HEK293T (cell line): Measurements from ENCODE around the gene FCN3.

Experiments
- CTCF ChIA-PET: fragments of 350-600 bp; formaldehyde crosslinking; extraction: SDS; loops from one replicate; lab custom pipeline; 2021; ENCODE audit warnings: antibody characterized with exemption, inconsistent platforms; lab: Yijun Ruan, JAX
- POLR2A ChIA-PET: fragments of 350-600 bp; formaldehyde crosslinking; extraction: SDS; loops from one replicate; lab custom pipeline; 2020; ENCODE audit warnings: antibody characterized with exemption, inconsistent platforms; lab: Yijun Ruan, JAX
- DNase-seq: peaks from one replicate; pipeline ENCODE4 v3.0.0; 2012; ENCODE audit warnings: mixed read lengths; ENCODE audit errors: extremely low spot score
- ARNT ChIP-seq: fragments of 450-650 bp; IDR thresholded peaks from 2 replicates; pipeline ENCODE4 v1.6.1; 2017; ENCODE audit warnings: mild to moderate bottlenecking
- BHLHE40 ChIP-seq: fragments of 450-650 bp; IDR thresholded peaks from 2 replicates; pipeline ENCODE4 v1.6.1; 2016; ENCODE audit warnings: mild to moderate bottlenecking, moderate library complexity, borderline replicate concordance
- CTBP1 ChIP-seq: fragments of 450-650 bp; IDR thresholded peaks from 2 replicates; pipeline ENCODE4 v1.6.1; 2016; ENCODE audit warnings: borderline replicate concordance
- ELF4 ChIP-seq: fragments of 450-650 bp; IDR thresholded peaks from 2 replicates; pipeline ENCODE4 v1.6.1; 2017; ENCODE audit warnings: antibody characterized with exemption
- FOXA1 ChIP-seq: fragments of 450-650 bp; IDR thresholded peaks from 2 replicates; pipeline ENCODE4 v1.6.1; 2016; ENCODE audit warnings: mild to moderate bottlenecking
- FOXK2 ChIP-seq: fragments of 450-650 bp; IDR thresholded peaks from 2 replicates; pipeline ENCODE4 v1.6.1; 2016; ENCODE audit warnings: mild to moderate bottlenecking
- FOXM1 ChIP-seq: fragments of 450-650 bp; IDR thresholded peaks from 2 replicates; pipeline ENCODE4 v1.6.1; 2017; ENCODE audit warnings: mild to moderate bottlenecking, borderline replicate concordance
- HDGF ChIP-seq: fragments of 450-650 bp; IDR thresholded peaks from 2 replicates; pipeline ENCODE4 v1.6.1; 2017; ENCODE audit warnings: antibody characterized with exemption, borderline replicate concordance
- L3MBTL2 ChIP-seq: fragments of 450-650 bp; conservative IDR thresholded peaks from 2 replicates; pipeline ENCODE4 v1.6.1; 2016; ENCODE audit warnings: mild to moderate bottlenecking
- LEF1 ChIP-seq: fragments of 450-650 bp; IDR thresholded peaks from 2 replicates; pipeline ENCODE4 v1.6.1; 2017; ENCODE audit warnings: mild to moderate bottlenecking, borderline replicate concordance
- NFRKB ChIP-seq: fragments of 450-650 bp; IDR thresholded peaks from 2 replicates; pipeline ENCODE4 v1.6.1; 2016; ENCODE audit warnings: mild to moderate bottlenecking, moderate library complexity
- SP1 ChIP-seq: fragments of 450-650 bp; IDR thresholded peaks from 2 replicates; pipeline ENCODE4 v1.6.1; 2017
- SUZ12 ChIP-seq: fragments of 450-650 bp; IDR thresholded peaks from 2 replicates; pipeline ENCODE4 v1.6.1; 2016; ENCODE audit warnings: mild to moderate bottlenecking
- TARDBP ChIP-seq: fragments of 450-650 bp; IDR thresholded peaks from 2 replicates; pipeline ENCODE4 v1.6.1; 2016
- ZNF384 ChIP-seq: fragments of 450-650 bp; IDR thresholded peaks from 2 replicates; pipeline ENCODE4 v1.6.1; 2016
- TF ChIP-seq, protein P1 (sequence below): fragments of 450-650 bp; IDR thresholded peaks from 2 replicates; pipeline ENCODE4 v1.6.1; 2016

FCN3 gene

GRCh38 chr1:27397749-27398148 is 23.1 kb upstream of the FCN3 start:
- ChIA-PET CTCF (interaction anchor here (1.2 kb wide), 1 partner anchor 97 kb away, joined by 4 read pairs; no protein-coding TSS in a partner anchor), POLR2A (interaction anchor here (1.7 kb wide), 1 partner anchor 32 kb away, joined by 5 read pairs; no protein-coding TSS in a partner anchor)
- TF ChIP-seq BHLHE40 = no peak
- TF ChIP-seq HDGF = no peak
- no peak for TF ChIP-seq SP1
- no peak for TF ChIP-seq CTBP1
- TF ChIP-seq ELF4 = no peak
- TF ChIP-seq SUZ12 = no peak
- no peak for TF ChIP-seq TARDBP
- no peak for DNase-seq

DNA sequence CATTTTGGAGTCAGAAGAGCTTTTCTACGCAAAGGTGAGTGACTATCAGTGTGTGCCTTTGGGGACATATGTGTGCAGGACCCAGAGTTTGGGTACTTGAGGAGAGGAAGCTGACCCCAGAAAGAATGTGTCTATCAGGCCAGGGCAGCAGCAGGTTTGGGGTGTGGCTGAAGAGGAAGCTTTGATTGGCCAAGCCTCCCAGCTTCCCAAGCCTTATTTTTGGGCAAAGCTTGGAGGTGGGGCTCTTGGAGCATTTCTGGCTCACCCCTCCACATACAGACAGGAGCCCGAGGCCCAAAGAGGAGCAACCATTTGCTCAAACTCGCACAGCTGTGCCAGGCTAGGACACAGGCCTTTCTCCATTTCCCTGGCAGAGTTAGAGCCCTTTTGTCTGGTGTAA is 22.5 kb upstream of the FCN3 start:
- DNase-seq = no peak
- CTCF ChIA-PET = interaction anchor here (0.9 to 1.2 kb wide), 2 partner anchors 96 to 210 kb away, joined by 3 to 4 read pairs; no protein-coding TSS in a partner anchor
- POLR2A ChIA-PET = interaction anchor here (1.7 kb wide), 1 partner anchor 32 kb away, joined by 5 read pairs; no protein-coding TSS in a partner anchor
- TF ChIP-seq SUZ12 (no peak), BHLHE40 (no peak), CTBP1 (no peak), FOXA1 (no peak), ZNF384 (no peak), FOXM1 (no peak), L3MBTL2 (no peak), HDGF (no peak), NFRKB (no peak), TARDBP (no peak), ARNT (no peak), ELF4 (no peak), LEF1 (no peak)

DNA sequence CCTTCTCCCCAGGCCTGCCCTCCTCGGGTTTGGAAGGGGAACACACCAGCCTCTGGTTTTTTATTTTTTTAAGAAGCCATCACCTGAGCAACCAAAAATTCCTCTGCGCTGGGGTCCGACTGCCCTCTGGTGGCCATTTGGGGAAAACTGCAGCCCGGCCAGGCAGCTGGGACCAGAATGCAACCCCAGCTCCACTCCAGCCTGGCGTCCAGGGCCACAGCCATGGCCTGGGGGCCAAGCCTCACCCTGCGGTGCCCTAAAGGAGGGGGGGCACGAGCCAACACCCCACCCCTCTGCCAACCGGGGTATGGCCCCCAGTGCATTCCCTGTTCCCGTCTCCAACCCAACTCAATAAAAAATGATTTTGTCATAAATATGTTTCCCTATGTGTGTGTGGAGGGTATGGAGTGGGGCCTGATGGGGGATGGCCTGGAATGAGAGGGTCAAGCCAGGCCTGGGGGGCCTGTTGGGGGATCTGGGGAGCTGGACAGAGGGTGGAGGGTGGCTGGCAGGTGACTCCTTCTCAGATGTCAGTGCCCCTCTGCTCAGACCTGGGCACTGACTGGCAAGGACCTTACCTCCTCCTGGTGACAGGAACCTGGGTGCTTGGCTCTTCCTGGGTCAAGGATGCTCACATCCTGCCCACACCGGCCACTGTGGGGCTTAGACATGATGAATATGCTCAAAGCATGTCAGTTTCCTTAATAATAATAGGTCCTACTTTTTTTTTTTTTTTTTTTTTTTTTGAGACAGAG is 21.0 kb upstream of the FCN3 start:
- POLR2A ChIA-PET = interaction anchor here (0.8 to 1.7 kb wide), 4 partner anchors 29 to 94 kb away, joined by 3 to 5 read pairs (median 4); partner anchors contain the start of genes MAP3K6 and WASF2
- CTCF ChIA-PET = interaction anchor here (0.6 to 2.0 kb wide), 12 partner anchors 18 to 1163 kb away, joined by 3 to 15 read pairs (median 4); no protein-coding TSS in a partner anchor
- TF ChIP-seq FOXM1 = no peak
- TF ChIP-seq ZNF384 = peak; percentile 97
- peak; percentile 86 for DNase-seq

DNA sequence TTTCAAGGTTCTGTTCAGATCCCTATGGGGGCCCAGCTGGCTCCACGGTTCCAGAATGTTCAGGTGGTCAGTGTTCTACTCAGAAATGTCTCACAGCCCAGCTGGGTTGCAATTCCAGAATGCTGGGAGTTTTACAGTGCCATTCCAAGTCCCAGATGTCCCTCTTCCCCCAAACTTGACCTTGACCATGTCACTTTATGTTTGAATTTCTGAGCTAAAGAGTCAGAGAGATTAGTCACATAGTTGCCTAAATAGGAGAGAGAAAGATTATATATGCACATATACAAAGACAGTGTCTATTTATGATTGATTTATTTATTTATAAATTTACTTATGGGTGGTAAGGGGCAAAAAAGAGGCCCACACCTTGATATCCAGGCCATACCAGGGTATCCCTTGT is 20.3 kb upstream of the FCN3 start:
- ChIA-PET POLR2A (interaction anchor here (0.8 to 1.1 kb wide), 3 partner anchors 28 to 95 kb away, joined by 3 to 4 read pairs (median 4); partner anchors contain the start of genes MAP3K6 and WASF2), CTCF (interaction anchor here (0.6 to 2.0 kb wide), 10 partner anchors 18 to 292 kb away, joined by 3 to 15 read pairs (median 4); no protein-coding TSS in a partner anchor)
- TF ChIP-seq TARDBP (no peak), ARNT (no peak), LEF1 (no peak), ELF4 (no peak), SP1 (no peak), FOXK2 (no peak), FOXA1 (no peak), SUZ12 (no peak), NFRKB (no peak), HDGF (no peak)
- TF ChIP-seq, protein P1, sequence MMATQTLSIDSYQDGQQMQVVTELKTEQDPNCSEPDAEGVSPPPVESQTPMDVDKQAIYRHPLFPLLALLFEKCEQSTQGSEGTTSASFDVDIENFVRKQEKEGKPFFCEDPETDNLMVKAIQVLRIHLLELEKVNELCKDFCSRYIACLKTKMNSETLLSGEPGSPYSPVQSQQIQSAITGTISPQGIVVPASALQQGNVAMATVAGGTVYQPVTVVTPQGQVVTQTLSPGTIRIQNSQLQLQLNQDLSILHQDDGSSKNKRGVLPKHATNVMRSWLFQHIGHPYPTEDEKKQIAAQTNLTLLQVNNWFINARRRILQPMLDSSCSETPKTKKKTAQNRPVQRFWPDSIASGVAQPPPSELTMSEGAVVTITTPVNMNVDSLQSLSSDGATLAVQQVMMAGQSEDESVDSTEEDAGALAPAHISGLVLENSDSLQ = no peak
- DNase-seq = no peak

GRCh38 chr1:27394282-27394658 is 19.6 kb upstream of the FCN3 start:
- ChIA-PET CTCF (interaction anchor here (0.7 to 2.0 kb wide), 6 partner anchors 37 to 292 kb away, joined by 3 to 15 read pairs (median 6); no protein-coding TSS in a partner anchor), POLR2A (interaction anchor here (1.1 kb wide), 1 partner anchor 96 kb away, joined by 3 read pairs; the partner anchor contains the start of gene WASF2)
- no peak for DNase-seq
- no peak for TF ChIP-seq LEF1
- TF ChIP-seq SUZ12 = no peak
- no peak for TF ChIP-seq FOXK2
- no peak for TF ChIP-seq FOXA1
- TF ChIP-seq ARNT = no peak
- TF ChIP-seq HDGF = no peak
- TF ChIP-seq TARDBP = no peak
- no peak for TF ChIP-seq NFRKB
- no peak for TF ChIP-seq FOXM1
- TF ChIP-seq ZNF384 = no peak

GRCh38 chr1:27393641-27394281 is 19.1 kb upstream of the FCN3 start:
- POLR2A ChIA-PET = no interaction called here
- CTCF ChIA-PET = interaction anchor here (0.9 to 1.0 kb wide), 2 partner anchors 36 to 269 kb away, joined by 3 read pairs; no protein-coding TSS in a partner anchor
- DNase-seq = no peak
- no peak for TF ChIP-seq FOXM1
- no peak for TF ChIP-seq L3MBTL2
- no peak for TF ChIP-seq ZNF384
- TF ChIP-seq TARDBP = no peak
- TF ChIP-seq HDGF = no peak
- TF ChIP-seq SUZ12 = no peak
- no peak for TF ChIP-seq NFRKB
- no peak for TF ChIP-seq ELF4
- no peak for TF ChIP-seq CTBP1
- no peak for TF ChIP-seq ARNT
- no peak for TF ChIP-seq SP1
- no peak for TF ChIP-seq BHLHE40
- TF ChIP-seq, protein P1 = no peak
- no peak for TF ChIP-seq LEF1
- no peak for TF ChIP-seq FOXA1
- no peak for TF ChIP-seq FOXK2
